Activated CD4-positive, CD25-positive, alpha-beta regulatory T cell treated with anti-CD3 and anti-CD28 coated beads, Interleukin-2, amount 50 U/mL, for 24 hours (primary cell): ENCODE measurements around the gene CFAP73.
A peak's percentile ranks its signal among the peaks of the same experiment; 100 is the strongest.
"Not testable (repeated sequence)": the region's sequence is repeated elsewhere in the genome, so short reads cannot be mapped to it uniquely, and the experiment has no call there.

Experiments
- ATAC-seq, 2 donors: fragments of 150-1000 bp; cut with Tn5 transposase; one replicate each; pipeline ENCODE4 v1.10.0; 2021; ENCODE audit warnings: mild to moderate bottlenecking in 1 of 2, moderate library complexity in 1 of 2

CFAP73 gene

DNA sequence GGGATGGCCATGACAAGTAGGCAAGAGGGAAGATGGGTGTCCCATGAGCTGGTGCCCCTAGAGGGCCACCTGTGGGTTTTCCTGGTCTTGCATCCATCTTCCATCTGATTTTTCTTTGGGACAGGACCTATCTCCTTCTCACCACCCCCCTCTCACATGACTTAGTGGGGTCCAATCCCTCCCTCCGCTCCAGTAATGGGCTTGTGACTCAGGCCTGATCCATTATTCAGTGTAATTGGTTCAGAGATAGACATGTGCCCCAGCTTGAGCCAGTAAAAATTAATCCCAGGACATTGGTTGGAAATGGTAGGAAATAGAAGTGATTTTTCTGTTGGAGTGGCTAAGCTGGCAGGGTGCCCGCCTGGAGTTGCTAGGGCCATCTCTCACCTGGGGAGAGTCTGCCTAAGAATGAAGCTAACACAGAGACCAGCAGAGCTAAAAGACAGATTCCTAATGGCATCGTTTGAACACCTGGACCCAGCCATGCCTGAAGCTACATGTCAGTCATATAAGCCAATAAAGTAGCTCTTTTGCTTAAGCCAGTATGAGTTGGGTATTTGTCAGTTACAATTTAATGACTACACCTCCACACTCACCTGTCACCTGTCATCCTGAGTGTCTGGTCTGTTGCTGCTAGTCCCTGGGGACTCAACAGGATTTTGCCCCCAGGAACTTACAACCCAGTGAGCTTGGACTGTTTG, 28.7 kb upstream of the CFAP73 start:
- no peak for ATAC-seq

- no peak for ATAC-seq
These were observed 21.7 kb upstream of the CFAP73 start for GRCh38 chr12:113127791-113128199.

DNA sequence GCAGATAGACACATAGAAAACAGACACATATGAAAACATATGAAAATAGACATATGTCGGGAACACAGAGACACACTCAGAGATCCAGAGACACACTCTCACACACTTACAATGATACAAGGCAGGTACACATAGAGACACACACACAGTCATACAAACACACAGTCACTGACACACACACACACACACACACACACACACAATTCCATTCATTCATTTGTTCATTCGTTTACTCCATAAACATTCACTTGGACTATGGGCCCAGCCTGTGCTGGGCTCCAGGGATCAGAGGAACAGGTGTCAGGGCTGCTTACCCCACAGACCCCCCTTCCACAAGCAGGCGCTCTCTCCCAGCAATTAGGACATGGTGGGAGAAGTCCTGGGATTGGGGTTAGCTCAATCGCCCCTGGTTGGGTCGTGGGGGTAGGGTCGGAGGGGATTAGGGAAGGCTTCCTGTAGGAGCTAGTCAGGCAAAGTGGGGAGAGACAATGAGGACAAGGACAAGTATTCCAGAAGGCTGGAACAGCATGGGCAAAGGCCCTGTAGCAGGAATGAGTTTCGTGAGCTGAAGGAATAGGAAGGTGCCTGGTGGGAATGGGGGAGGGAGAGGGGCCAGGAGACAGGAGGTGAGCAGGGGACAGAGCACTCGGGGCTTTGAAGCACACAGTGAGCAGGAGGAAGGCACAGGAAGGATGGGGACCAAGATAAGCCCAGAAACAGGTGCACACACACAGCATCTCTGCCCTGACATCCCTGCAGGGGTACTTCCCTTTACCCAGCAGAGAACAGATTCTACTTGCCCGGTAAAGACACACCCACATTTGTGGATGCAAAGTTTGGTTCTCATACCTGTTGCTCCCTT, 20.5 kb upstream of the CFAP73 start:
- no peak for ATAC-seq

GRCh38 chr12:113129664-113130456, 19.7 kb upstream of the CFAP73 start:
- ATAC-seq: no peak

- ATAC-seq: peak in 1 of 2 donors; percentile 39
These were observed 18.9 kb upstream of the CFAP73 start for GRCh38 chr12:113130457-113131135.

DNA sequence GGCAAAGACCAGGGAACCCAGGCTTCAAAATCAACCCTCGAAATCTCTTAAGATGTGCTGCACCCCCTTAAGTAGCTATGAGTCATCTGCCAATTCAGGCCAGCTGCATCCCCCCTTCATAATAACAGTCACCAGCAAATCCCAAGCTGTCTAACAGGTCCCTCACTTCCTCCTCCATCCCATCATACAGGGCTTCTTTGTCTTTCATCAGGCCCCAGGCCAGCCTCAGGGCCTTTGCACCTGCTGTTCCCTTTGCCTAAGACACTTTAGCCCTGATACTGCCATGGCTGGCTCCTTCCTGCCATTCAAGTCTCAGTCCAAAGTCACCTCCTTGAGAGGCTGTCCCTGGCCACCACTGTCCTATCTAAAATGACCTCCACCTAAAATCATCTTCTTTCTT, 18.0 kb upstream of the CFAP73 start:
- no peak for ATAC-seq

- no peak for ATAC-seq
These were observed 16.5 kb upstream of the CFAP73 start for GRCh38 chr12:113133036-113133435.

DNA sequence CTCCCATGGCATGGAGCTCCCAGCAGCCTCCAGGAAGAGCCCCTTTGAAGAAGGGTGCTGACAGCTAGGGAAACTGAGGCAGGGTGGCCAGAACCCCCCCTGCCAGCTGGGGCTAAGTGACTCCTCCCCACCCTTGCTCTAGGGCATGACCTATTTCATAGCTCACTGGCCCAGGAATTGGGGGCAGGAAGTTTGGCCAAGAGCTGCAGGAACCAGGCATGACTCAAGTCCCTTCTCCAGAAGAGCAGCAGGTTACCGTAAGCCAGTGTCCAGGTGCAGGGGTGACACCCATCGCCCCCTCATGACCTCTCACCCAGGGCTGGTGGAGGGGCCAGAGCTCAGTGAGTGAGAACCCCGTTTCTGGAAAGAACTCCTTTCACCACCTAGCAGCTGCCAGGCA, 15.9 kb upstream of the CFAP73 start:
- ATAC-seq: no peak

DNA sequence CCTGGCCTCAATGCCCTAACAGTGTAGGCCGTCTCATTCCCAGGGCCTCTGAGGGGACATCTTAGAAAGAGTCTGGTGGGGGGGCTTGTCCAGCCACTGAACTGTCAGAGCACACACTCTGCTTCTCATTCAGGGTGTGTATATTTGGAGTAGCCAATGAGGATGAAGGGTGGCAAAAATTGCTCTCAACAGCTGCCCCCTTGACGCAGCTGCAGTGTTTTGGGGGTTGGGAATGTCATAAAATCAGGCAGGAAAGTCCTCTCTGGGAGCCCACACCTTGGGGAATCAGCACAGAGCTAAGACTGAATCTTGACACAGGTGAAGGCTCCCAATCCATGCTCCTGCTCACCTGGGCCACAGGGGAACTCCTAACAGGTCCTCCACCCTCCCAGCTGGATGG, 15.5 kb upstream of the CFAP73 start:
- no peak for ATAC-seq

GRCh38 chr12:113134521-113134951, 15.0 kb upstream of the CFAP73 start:
- ATAC-seq: no peak

GRCh38 chr12:113135178-113136127, 14.1 kb upstream of the CFAP73 start, which contains the start of gene RASAL1:
TSS of gene RASAL1 (minus strand) at chr12:113135761. CDS start at chr12:113135462, 299 bp downstream.
- peak; percentile 86 to 90 for ATAC-seq

GRCh38 chr12:113136128-113136989, 13.2 kb upstream of the CFAP73 start:
- peak; percentile 58 to 65 for ATAC-seq

GRCh38 chr12:113136990-113137511, 12.5 kb upstream of the CFAP73 start:
- no peak for ATAC-seq

GRCh38 chr12:113137861-113138783, 11.4 kb upstream of the CFAP73 start:
- no peak for ATAC-seq

DNA sequence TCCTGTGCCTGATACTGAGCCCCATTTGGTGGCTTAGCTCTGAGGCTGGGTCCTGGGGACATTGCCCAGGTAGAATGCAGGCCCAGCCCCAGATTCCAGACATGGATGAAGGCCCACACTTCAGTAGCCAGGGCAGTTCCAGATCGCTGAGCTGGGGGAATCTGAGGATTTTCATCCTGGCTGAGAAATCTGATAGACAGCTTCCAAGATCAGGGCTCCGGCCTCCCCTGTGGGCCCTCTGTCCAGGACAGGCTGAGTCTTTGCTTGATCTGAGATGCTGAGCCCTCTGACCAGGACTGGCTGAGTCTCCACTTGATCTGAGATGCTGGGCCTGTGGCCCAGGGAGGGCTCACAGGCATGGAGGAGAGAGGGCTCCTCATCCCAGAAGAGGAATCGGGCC, 10.7 kb upstream of the CFAP73 start:
- no peak for ATAC-seq

- ATAC-seq: no peak
These were observed 8.8 kb upstream of the CFAP73 start for GRCh38 chr12:113140706-113141105.

GRCh38 chr12:113141716-113142115, 7.8 kb upstream of the CFAP73 start:
- ATAC-seq: not testable (repeated sequence)

- peak; percentile 89 to 92 for ATAC-seq
These were observed 7.2 kb upstream of the CFAP73 start for GRCh38 chr12:113142173-113142885.
